Peyer's patch (tissue), 4 donors: ENCODE results near the gene COG6. TPM values are rescaled to one million over a fixed set of nuclear protein-coding genes. Genes with fewer than 3 reads are reported as not detected.

Source experiments
- DNase-seq, 3 donors: peaks; one replicate each; pipeline ENCODE4 v3.0.0-alpha.2; 2017 to 2019
- H3K27ac ChIP-seq, 4 donors: fragments of 200-600 bp; sonication (generic); one replicate each; pipeline ENCODE4 v1.5.1; 2016 to 2019
- H3K27me3 ChIP-seq, 2 donors: fragments of 200-600 bp; sonication (generic); one replicate each; pipeline ENCODE4 v1.5.1; 2019
- H3K36me3 ChIP-seq, 3 donors: fragments of 200-600 bp; sonication (generic); one replicate each; pipeline ENCODE4 v1.5.1; 2016 to 2019
- H3K4me1 ChIP-seq, 4 donors: fragments of 200-600 bp; sonication (generic); one replicate each; pipeline ENCODE4 v1.5.1; 2016 to 2019
- H3K4me3 ChIP-seq, 4 donors: fragments of 200-600 bp; sonication (generic); 1 replicate in 3 of 4; 2 replicates in 1 of 4; pipeline ENCODE4 v1.5.1; 2016 to 2019; ENCODE audit warnings: mild to moderate bottlenecking in 1 of 4
- H3K9me3 ChIP-seq, 4 donors: fragments of 200-600 bp; sonication (generic); one replicate each; pipeline ENCODE4 v1.5.1; 2016 to 2019; ENCODE audit warnings: mild to moderate bottlenecking in 1 of 4
- POLR2A ChIP-seq, 2 donors: fragments of 450-650 bp; IDR thresholded peaks; one replicate each; pipeline ENCODE4 v1.5.1; 2017; ENCODE audit warnings: antibody characterized with exemption in 2 of 2, mild to moderate bottlenecking in 2 of 2, moderate library complexity in 2 of 2
- total RNA-seq, 4 donors: library from RNA; depleted of rRNA; stranded (reverse); fragments of >200 nt; gene quantifications; one replicate each; pipeline ENCODE4 v1.1.0, GENCODE V29; 2016
- TF ChIP-seq, protein P1 (sequence below), 6 experiments: fragments of 450-650 bp in 4 of 6; fragments of 200-600 bp in 2 of 6; sonication (generic) in 1 of 6; IDR thresholded peaks; one replicate each; pipeline ENCODE4 v1.5.1; 2017 to 2019; ENCODE audit warnings: antibody characterized with exemption in 6 of 6, mild to moderate bottlenecking in 3 of 6, moderate library complexity in 1 of 6

COG6 gene
- total RNA-seq, 4 donors from 2014 or later = 11.1 to 61.9 (median 21.5) TPM

DNA sequence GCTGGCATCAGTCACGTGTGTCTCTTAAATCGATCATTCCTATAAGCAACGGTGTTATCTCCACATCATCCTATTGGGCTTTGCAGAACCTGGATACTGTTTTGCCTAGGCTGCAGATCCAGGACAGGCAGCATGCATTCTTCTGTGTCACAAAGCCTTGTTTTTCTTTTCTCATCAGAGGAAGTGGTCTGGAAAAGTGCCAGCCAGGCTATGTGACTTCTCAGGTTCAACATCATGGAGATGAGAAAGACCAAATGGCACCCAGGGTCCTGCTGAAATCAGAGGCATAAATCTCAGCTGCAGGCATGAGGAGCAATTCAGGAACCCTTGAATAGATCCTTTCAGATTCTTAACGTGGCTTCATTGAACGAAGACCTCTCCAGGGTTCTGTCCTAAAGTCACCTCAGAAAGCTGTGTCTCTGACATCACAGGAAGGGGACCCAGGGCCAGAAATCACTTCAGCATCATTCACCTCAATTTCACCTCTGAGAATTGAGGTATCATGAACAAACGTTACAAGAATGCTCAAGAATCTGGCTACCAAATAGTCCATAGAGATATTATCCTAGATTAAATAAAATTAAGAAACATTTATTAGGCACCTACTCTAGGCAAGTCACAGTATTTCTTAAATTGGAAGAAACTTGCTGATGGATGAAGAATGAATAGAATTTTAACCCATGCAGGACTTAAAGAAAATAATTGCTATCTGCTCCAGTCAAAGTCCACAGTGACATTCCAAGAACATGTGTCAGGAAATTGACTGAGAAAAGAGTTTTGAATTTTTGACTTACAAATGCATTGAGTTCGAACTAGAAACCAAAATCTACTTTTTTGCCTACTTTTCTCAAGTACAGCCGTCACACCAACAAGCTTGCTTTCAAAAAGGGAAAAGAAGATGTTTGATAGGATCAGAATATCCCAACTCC, 124.1 kb downstream of the COG6 start:
- H3K9me3 ChIP-seq = no peaks in the 10 kb centered on the region
- no peak overlapping the region for H3K4me3 ChIP-seq
- peak in 2 of 3 donors; percentile 55 to 67 for DNase-seq
- H3K27me3 ChIP-seq = no peaks in the 10 kb centered on the region
- no peaks in the 10 kb centered on the region for H3K36me3 ChIP-seq
- H3K27ac ChIP-seq = no peak overlapping the region
- no peaks in the 10 kb centered on the region for H3K4me1 ChIP-seq
- TF ChIP-seq POLR2A (IDR thresholded peaks at IDR 0.05) = no peak
- TF ChIP-seq, protein P1, sequence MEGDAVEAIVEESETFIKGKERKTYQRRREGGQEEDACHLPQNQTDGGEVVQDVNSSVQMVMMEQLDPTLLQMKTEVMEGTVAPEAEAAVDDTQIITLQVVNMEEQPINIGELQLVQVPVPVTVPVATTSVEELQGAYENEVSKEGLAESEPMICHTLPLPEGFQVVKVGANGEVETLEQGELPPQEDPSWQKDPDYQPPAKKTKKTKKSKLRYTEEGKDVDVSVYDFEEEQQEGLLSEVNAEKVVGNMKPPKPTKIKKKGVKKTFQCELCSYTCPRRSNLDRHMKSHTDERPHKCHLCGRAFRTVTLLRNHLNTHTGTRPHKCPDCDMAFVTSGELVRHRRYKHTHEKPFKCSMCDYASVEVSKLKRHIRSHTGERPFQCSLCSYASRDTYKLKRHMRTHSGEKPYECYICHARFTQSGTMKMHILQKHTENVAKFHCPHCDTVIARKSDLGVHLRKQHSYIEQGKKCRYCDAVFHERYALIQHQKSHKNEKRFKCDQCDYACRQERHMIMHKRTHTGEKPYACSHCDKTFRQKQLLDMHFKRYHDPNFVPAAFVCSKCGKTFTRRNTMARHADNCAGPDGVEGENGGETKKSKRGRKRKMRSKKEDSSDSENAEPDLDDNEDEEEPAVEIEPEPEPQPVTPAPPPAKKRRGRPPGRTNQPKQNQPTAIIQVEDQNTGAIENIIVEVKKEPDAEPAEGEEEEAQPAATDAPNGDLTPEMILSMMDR (IDR thresholded peaks at IDR 0.05) = no peak

DNA sequence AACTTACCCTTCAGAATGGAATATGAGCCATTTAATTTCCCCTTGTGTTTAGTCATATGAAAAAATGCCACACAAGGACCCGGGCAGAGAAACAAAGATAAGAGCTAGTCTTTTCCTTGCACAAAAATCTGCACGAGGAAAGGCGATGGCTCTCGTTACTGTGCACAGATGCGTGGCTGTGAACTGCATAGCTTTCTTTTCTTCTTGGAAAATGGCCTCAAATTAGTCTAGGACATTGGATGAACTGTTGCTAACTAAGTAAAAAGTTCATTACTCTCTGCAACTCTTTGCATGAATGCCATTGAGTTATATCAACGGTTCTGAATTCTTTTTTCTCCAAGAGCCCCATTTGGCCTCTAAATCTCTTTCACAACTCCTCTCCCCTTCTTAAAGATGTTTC, 125.2 kb downstream of the COG6 start:
- DNase-seq = no peak
- TF ChIP-seq, protein P1 (IDR thresholded peaks at IDR 0.05) = no peak
- TF ChIP-seq POLR2A (IDR thresholded peaks at IDR 0.05) = no peak
- Histone ChIP-seq H3K27ac (no peak overlapping the region), H3K4me1 (no peaks in the 10 kb centered on the region), H3K27me3 (no peaks in the 10 kb centered on the region), H3K9me3 (no peaks in the 10 kb centered on the region), H3K36me3 (no peaks in the 10 kb centered on the region), H3K4me3 (no peak overlapping the region)

DNA sequence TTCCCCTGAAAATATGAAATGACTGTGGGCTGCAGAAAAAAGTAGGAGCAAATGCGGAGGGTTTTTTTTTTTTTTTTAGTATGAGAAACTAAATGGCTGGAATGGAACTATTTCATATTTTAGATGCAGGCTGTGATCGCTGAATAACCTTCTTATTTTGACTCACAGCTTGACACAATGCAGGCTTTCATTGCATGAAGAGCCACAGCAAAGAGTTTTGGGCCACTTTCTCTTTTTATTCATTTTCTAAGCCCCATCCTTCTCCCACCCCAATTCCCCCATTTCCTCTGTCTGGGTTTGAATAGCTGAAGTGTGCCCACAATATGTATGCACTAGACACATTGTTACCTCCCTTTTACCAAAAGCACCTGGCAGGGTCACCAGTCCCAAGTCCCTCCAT, 125.9 kb downstream of the COG6 start:
- Histone ChIP-seq H3K4me3 (no peak overlapping the region), H3K27me3 (no peaks in the 10 kb centered on the region), H3K36me3 (no peaks in the 10 kb centered on the region), H3K9me3 (no peaks in the 10 kb centered on the region), H3K4me1 (no peaks in the 10 kb centered on the region), H3K27ac (no peak overlapping the region)
- DNase-seq = no peak
- TF ChIP-seq, protein P1 (IDR thresholded peaks at IDR 0.05) = no peak
- TF ChIP-seq POLR2A (IDR thresholded peaks at IDR 0.05) = no peak

DNA sequence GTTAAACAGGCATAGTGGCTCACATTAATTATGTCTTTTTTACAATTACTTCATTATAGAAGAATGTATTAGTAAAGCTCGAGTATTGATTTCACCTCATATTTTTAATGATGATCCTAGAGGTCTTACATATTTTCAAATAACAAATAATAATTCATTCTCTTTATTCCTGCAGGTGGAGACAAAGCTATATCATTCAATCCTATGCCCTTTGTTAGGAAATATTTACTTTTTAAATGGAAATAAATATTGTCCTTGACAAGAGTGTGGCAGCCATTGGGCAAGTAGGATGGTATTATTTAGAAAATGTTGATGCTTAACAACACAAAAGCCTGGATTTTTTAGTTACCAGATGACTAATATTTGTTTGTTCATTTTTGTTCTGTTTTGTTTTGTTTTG, 127.6 kb downstream of the COG6 start:
- no peaks in the 10 kb centered on the region for H3K4me1 ChIP-seq
- H3K27ac ChIP-seq = no peak overlapping the region
- no peak overlapping the region for H3K4me3 ChIP-seq
- no peaks in the 10 kb centered on the region for H3K27me3 ChIP-seq
- H3K36me3 ChIP-seq = no peaks in the 10 kb centered on the region
- DNase-seq = no peak
- TF ChIP-seq POLR2A (IDR thresholded peaks at IDR 0.05) = no peak
- TF ChIP-seq, protein P1 (IDR thresholded peaks at IDR 0.05) = no peak
- H3K9me3 ChIP-seq = no peaks in the 10 kb centered on the region

DNA sequence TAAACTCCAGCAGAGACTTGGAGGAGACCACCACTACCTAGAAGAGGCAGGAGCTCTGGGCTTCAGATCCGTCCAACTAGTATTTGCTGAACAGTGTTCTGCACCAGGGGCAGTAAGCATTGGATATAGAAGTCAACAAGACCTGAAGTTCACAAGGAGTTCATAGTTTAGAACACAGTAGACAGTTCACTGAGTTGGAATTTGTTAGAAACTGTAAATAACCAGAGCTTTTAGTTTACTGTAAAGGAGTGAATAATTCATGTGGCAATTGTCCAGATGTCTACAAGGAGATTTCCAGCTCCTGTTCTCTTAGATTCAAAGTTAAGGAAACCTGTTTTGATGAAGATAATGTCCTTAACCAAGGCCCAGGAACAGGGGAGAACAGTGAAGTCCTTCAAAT, 128.9 kb downstream of the COG6 start:
- Histone ChIP-seq H3K27me3 (no peaks in the 10 kb centered on the region), H3K4me3 (no peak overlapping the region), H3K9me3 (no peaks in the 10 kb centered on the region), H3K27ac (no peak overlapping the region), H3K4me1 (no peaks in the 10 kb centered on the region), H3K36me3 (no peaks in the 10 kb centered on the region)
- no peak for DNase-seq
- TF ChIP-seq, protein P1 (IDR thresholded peaks at IDR 0.05) = no peak
- no peak for TF ChIP-seq POLR2A (IDR thresholded peaks at IDR 0.05)
